SU-DHL-6 (cell line): ENCODE data around the gene SH2D1B.

Experiments used
- H2AFZ ChIP-seq: fragments of 200-600 bp; sonication (generic); 2 replicates; pipeline ENCODE4 v1.6.1; 2014; ENCODE audit warnings: low read depth, mild to moderate bottlenecking, moderate library complexity, mixed read lengths, antibody characterized with exemption, low read length; ENCODE audit not compliant: severe bottlenecking
- H3F3A ChIP-seq: fragments of 200-600 bp; shearing (Covaris generic); 2 replicates; pipeline ENCODE4 v1.6.0; 2016; ENCODE audit warnings: antibody characterized with exemption, mild to moderate bottlenecking; ENCODE audit not compliant: insufficient read depth
- H3K27ac ChIP-seq: fragments of 200-600 bp; sonication (generic); 2 replicates; pipeline ENCODE4 v1.5.1; 2016; ENCODE audit warnings: low read depth, mild to moderate bottlenecking, low read length, moderate library complexity, mixed read lengths
- H3K27me3 ChIP-seq: fragments of 200-600 bp; sonication (generic), shearing (Covaris generic); 2 replicates; pipeline ENCODE4 v1.6.0; 2014; ENCODE audit warnings: mild to moderate bottlenecking, low read length
- H3K36me3 ChIP-seq: fragments of 200-600 bp; sonication (generic); 2 replicates; pipeline ENCODE4 v1.6.1; 2014; ENCODE audit warnings: mild to moderate bottlenecking, low read length, mixed read lengths
- H3K4me2 ChIP-seq: fragments of 300-600, 200-600 bp; shearing (Covaris generic), sonication (generic); 2 replicates; pipeline ENCODE4 v1.6.0; 2014; ENCODE audit warnings: low read length, low read depth, mild to moderate bottlenecking; ENCODE audit not compliant: poor library complexity, severe bottlenecking
- H3K4me3 ChIP-seq: fragments of 200-600 bp; sonication (generic); 2 replicates; pipeline ENCODE4 v1.5.1; 2014; ENCODE audit warnings: antibody characterized with exemption, low read length, mild to moderate bottlenecking, mixed read lengths; ENCODE audit not compliant: insufficient read depth, poor library complexity, severe bottlenecking
- H3K79me2 ChIP-seq: fragments of 200-600 bp; sonication (generic); 2 replicates; pipeline ENCODE4 v1.6.1; 2014; ENCODE audit warnings: mild to moderate bottlenecking, low read length, moderate library complexity; ENCODE audit not compliant: insufficient read depth
- H3K9ac ChIP-seq: fragments of 200-600 bp; sonication (generic); 2 replicates; pipeline ENCODE4 v1.7.0; 2014; ENCODE audit warnings: mild to moderate bottlenecking, low read length
- H3K9me2 ChIP-seq: fragments of 200-600 bp; sonication (generic); replicated peaks from 2 replicates; pipeline ENCODE4 v1.6.1; 2014; ENCODE audit warnings: low read length; ENCODE audit not compliant: insufficient read depth
- H3K9me3 ChIP-seq: fragments of 200-600 bp; sonication (generic); 2 replicates; pipeline ENCODE4 v1.6.1; 2014; ENCODE audit warnings: low read length, mixed read lengths; ENCODE audit not compliant: insufficient read depth
- H4K20me1 ChIP-seq: fragments of 200-600 bp; sonication (generic); 2 replicates; pipeline ENCODE4 v1.6.1; 2014; ENCODE audit warnings: low read depth, mild to moderate bottlenecking, antibody characterized with exemption, low read length, moderate library complexity, mixed read lengths
- EZH2phosphoT487 ChIP-seq: fragments of 200-600 bp; sonication (generic), shearing (Covaris generic); conservative IDR thresholded peaks from 2 replicates; pipeline ENCODE4 v1.6.1; 2018; ENCODE audit warnings: mild to moderate bottlenecking, antibody characterized with exemption, low read length, moderate library complexity, mixed read lengths
- TF ChIP-seq, protein P1 (sequence below): fragments of 200-600 bp; sonication (generic); IDR thresholded peaks from one replicate; pipeline ENCODE4 v1.5.1; 2017; ENCODE audit warnings: antibody characterized with exemption, mild to moderate bottlenecking, low read length, moderate library complexity; ENCODE audit not compliant: insufficient read depth, poor library complexity, severe bottlenecking

Gene SH2D1B

DNA sequence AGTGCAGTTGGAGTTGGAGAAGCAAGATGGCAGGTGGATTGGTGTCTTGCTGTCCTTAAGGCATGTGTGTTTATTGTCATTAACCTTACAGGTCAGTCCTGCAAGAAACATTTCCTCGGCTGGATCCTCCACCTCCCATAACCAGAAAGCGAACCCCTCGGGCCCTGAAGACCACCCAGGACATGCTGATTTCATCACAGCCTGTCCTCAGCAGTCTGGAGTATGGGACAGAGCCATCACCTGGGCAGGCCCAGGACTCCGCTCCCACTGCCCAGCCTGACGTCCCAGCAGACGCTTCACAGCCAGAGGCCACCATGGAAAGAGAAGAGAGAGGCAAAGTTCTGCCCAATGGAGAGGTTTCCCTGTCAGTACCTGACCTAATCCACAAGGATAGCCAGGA lies 28.8 kb downstream of the SH2D1B start:
- Histone ChIP-seq H3K27ac (no peak overlapping the region), H3K79me2 (no peaks in the 10 kb centered on the region), H3K4me2 (no peak overlapping the region), H3K9ac (no peak overlapping the region), H3K9me3 (no peaks in the 10 kb centered on the region), H3F3A (no peaks in the 10 kb centered on the region), H3K36me3 (no peaks in the 10 kb centered on the region), H3K9me2 (no peaks in the 10 kb centered on the region), H3K4me3 (no peak overlapping the region), H4K20me1 (no peaks in the 10 kb centered on the region), H2AFZ (no peak overlapping the region), H3K27me3 (no peaks in the 10 kb centered on the region)
- no peak for TF ChIP-seq EZH2phosphoT487
- TF ChIP-seq, protein P1, sequence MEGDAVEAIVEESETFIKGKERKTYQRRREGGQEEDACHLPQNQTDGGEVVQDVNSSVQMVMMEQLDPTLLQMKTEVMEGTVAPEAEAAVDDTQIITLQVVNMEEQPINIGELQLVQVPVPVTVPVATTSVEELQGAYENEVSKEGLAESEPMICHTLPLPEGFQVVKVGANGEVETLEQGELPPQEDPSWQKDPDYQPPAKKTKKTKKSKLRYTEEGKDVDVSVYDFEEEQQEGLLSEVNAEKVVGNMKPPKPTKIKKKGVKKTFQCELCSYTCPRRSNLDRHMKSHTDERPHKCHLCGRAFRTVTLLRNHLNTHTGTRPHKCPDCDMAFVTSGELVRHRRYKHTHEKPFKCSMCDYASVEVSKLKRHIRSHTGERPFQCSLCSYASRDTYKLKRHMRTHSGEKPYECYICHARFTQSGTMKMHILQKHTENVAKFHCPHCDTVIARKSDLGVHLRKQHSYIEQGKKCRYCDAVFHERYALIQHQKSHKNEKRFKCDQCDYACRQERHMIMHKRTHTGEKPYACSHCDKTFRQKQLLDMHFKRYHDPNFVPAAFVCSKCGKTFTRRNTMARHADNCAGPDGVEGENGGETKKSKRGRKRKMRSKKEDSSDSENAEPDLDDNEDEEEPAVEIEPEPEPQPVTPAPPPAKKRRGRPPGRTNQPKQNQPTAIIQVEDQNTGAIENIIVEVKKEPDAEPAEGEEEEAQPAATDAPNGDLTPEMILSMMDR = no peak

DNA sequence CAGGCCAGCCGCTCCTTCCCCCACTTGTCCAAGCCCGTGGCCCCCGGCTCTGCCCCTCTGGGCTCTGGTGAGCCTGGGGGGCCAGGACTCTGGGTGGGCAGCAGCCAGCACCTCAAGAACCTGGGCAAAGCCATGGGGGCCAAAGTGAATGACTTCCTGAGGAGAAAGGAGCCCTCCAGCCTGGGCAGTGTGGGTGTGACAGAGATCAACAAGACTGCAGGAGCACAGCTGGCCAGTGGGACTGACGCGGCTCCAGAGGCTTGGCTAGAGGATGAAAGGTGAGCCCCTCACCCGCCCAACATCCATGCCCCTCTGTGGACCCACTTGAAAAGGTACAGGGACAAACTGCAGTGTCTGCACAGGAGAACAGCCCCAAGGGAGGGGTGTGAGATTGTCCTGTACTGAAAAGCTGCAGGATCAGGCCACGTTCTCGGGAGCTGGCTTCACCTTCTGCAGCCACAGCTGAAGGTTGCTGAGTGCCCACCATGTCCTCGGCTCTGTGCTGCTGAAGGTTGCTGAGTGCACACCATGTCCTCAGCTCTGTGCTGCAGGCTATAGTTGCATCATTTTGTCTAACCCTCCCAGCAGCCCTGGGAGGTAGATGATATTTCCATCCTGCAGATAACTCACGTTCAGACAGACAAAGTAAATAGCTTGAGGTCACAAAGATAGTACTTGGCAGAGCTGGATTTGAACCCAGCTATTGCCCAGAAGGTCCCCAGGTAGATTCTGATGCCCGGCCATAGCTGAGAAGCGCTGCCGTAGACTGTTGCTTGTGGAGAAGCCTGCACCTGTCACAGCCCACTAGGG lies 29.8 kb downstream of the SH2D1B start:
- Histone ChIP-seq H3K4me3 (no peak overlapping the region), H3F3A (no peaks in the 10 kb centered on the region), H4K20me1 (no peaks in the 10 kb centered on the region), H3K36me3 (no peaks in the 10 kb centered on the region), H2AFZ (no peak overlapping the region), H3K4me2 (no peak overlapping the region), H3K27ac (no peak overlapping the region), H3K9me2 (no peaks in the 10 kb centered on the region), H3K27me3 (no peaks in the 10 kb centered on the region), H3K79me2 (no peaks in the 10 kb centered on the region), H3K9ac (no peak overlapping the region), H3K9me3 (no peaks in the 10 kb centered on the region)
- TF ChIP-seq, protein P1 = no peak
- TF ChIP-seq EZH2phosphoT487 = no peak

DNA sequence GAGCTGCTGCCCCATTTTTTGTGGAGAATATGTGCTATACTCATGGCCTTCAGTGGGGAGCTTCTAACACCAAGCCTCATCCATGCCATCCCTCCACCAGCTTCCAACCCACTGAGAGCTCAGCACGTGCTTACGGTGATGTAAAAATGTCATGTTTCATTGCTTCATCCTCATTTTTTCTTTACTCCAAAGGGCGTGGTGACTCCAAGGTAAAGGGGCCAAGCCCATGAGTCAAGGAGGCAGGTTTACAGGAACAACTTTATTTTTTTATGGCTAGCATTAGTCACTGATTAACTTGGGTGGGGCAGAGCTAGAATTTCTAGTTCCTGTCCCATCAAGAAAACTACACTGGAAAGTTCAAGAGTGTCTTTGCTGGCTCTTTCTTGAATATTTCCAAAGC lies 30.6 kb downstream of the SH2D1B start, which contains the start of gene C1orf226:
Gene C1orf226 (plus strand): TSS at position 346 of the 400 bp plus-strand sequence. CDS start 174 bp downstream, outside the sequence.
- Histone ChIP-seq H3K36me3 (no peaks in the 10 kb centered on the region), H3K4me3 (no peak within 1 kb of the TSS), H3K9ac (no peak within 1 kb of the TSS), H4K20me1 (no peaks in the 10 kb centered on the region), H3K9me2 (no peaks in the 10 kb centered on the region), H3K4me2 (no peak within 1 kb of the TSS), H3K79me2 (no peaks in the 10 kb centered on the region), H3K9me3 (no peaks in the 10 kb centered on the region), H2AFZ (no peak within 1 kb of the TSS), H3K27ac (no peak within 1 kb of the TSS), H3F3A (no peaks in the 10 kb centered on the region), H3K27me3 (no peaks in the 10 kb centered on the region)
- no peak for TF ChIP-seq EZH2phosphoT487
- TF ChIP-seq, protein P1 = no peak
